ENCODE results near the gene THTPA.

DNA sequence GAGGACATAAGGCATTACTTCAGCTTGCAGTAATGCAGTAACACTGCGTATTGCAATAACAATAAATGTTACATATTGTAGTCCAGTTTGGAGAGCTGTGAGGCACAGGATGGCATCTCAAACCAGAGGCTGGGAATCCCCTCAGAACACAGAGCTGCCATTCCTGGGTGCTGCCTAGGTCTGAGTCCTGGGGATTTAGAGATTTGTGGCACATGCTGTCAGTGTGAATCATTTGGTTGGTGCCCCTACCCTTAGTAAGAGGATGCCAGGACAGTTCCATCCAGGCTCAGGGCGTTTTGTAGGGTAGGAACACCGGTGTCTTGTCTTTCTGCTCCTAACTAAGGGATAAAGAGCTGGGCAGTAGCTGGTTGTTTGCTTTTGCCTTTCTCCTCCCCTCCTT is 27.1 kb upstream of the THTPA start:
- TF ChIP-seq POLR2AphosphoS5 (IDR thresholded peaks at IDR 0.05; ENCODE audit: low read depth, low read length), result no peak
- TF ChIP-seq, protein P1, sequence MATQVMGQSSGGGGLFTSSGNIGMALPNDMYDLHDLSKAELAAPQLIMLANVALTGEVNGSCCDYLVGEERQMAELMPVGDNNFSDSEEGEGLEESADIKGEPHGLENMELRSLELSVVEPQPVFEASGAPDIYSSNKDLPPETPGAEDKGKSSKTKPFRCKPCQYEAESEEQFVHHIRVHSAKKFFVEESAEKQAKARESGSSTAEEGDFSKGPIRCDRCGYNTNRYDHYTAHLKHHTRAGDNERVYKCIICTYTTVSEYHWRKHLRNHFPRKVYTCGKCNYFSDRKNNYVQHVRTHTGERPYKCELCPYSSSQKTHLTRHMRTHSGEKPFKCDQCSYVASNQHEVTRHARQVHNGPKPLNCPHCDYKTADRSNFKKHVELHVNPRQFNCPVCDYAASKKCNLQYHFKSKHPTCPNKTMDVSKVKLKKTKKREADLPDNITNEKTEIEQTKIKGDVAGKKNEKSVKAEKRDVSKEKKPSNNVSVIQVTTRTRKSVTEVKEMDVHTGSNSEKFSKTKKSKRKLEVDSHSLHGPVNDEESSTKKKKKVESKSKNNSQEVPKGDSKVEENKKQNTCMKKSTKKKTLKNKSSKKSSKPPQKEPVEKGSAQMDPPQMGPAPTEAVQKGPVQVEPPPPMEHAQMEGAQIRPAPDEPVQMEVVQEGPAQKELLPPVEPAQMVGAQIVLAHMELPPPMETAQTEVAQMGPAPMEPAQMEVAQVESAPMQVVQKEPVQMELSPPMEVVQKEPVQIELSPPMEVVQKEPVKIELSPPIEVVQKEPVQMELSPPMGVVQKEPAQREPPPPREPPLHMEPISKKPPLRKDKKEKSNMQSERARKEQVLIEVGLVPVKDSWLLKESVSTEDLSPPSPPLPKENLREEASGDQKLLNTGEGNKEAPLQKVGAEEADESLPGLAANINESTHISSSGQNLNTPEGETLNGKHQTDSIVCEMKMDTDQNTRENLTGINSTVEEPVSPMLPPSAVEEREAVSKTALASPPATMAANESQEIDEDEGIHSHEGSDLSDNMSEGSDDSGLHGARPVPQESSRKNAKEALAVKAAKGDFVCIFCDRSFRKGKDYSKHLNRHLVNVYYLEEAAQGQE (IDR thresholded peaks at IDR 0.05; ENCODE audit: insufficient read depth in 1 of 2, low read depth in 2 of 2, low read length in 2 of 2), result no peak
- TF ChIP-seq TAF1 (IDR thresholded peaks at IDR 0.05; ENCODE audit: borderline replicate concordance, insufficient read depth, low read length), result no peak
- TF ChIP-seq SIN3A (IDR thresholded peaks at IDR 0.05; ENCODE audit: borderline replicate concordance, insufficient read depth, low read length), result no peak
- no peak for TF ChIP-seq FOXP2 (optimal IDR thresholded peaks at IDR 0.05; ENCODE audit: borderline replicate concordance, extremely low read depth, extremely low read length, insufficient read depth)

Measured in PFSK-1 (cell line).